HFFc6 (cell line): ENCODE results near the gene CDC42EP2. TPM values are rescaled to one million over a fixed set of nuclear protein-coding genes. Genes with fewer than 3 reads are reported as not detected.

Experiments
- DNase-seq: peaks from one replicate; pipeline ENCODE4 v3.0.0-alpha.2; 2018
- H3K27ac Mint-ChIP-seq: 2 replicates; pipeline ENCODE4 v1.8.0; 2020; ENCODE audit warnings: mild to moderate bottlenecking, mixed read lengths
- H3K27me3 Mint-ChIP-seq: 2 replicates; pipeline ENCODE4 v1.8.0; 2021; ENCODE audit warnings: mild to moderate bottlenecking, moderate library complexity, mixed read lengths; ENCODE audit not compliant: insufficient read depth
- H3K36me3 Mint-ChIP-seq: 2 replicates; pipeline ENCODE4 v1.8.0; 2021; ENCODE audit warnings: low read depth, mixed read lengths
- H3K4me1 Mint-ChIP-seq: 2 replicates; pipeline ENCODE4 v1.8.0; 2020; ENCODE audit warnings: low read depth, mixed read lengths
- H3K4me3 Mint-ChIP-seq: 2 replicates; pipeline ENCODE4 v1.8.0; 2020; ENCODE audit warnings: mild to moderate bottlenecking, moderate library complexity, mixed read lengths
- H3K9me3 Mint-ChIP-seq: 2 replicates; pipeline ENCODE4 v1.8.0; 2020; ENCODE audit warnings: mild to moderate bottlenecking, mixed read lengths
- CTCF ChIP-seq: fragments of 200-600 bp; sonication (generic); IDR thresholded peaks from 2 replicates; pipeline ENCODE4 v1.5.0; 2021; ENCODE audit warnings: antibody characterized with exemption, mild to moderate bottlenecking
- total RNA-seq, 6 experiments: library from RNA; stranded (reverse); fragmentation: NEBNext Ultra II Directional; extraction: Animal tissue kit (Norgen Biotek cat#: 25700); gene quantifications; 2 replicates in 1 of 6; 3 replicates in 5 of 6; pipeline ENCODE4 v1.2.3, GENCODE V29; 2021

Gene CDC42EP2
- total RNA-seq, 6 experiments from 2014 or later: 19.0 to 35.3 (median 22.6) TPM

GRCh38 chr11:65304613-65305012 is 10.1 kb upstream of the CDC42EP2 start:
- Mint-ChIP-seq H3K9me3 (no peaks in the 10 kb centered on the region), H3K36me3 (0 out of 2 replicates have a peak, but pooled peaks cover 7% of the 10 kb centered on the region), H3K4me3 (no peak overlapping the region), H3K27ac (no peak overlapping the region), H3K27me3 (no peaks in the 10 kb centered on the region), H3K4me1 (peaks cover 29% of the 10 kb centered on the region)
- no peak for DNase-seq
- no peak for TF ChIP-seq CTCF

- TF ChIP-seq CTCF: no peak
- Mint-ChIP-seq H3K4me1 (peaks cover 34% of the 10 kb centered on the region), H3K27ac (no peak overlapping the region; the same call in 1 of the 2 replicates), H3K36me3 (0 out of 2 replicates have a peak, but pooled peaks cover 7% of the 10 kb centered on the region), H3K4me3 (no peak overlapping the region), H3K27me3 (no peaks in the 10 kb centered on the region), H3K9me3 (no peaks in the 10 kb centered on the region)
- DNase-seq: no peak
Observed at GRCh38 chr11:65305501-65306268, 9.0 kb upstream of the CDC42EP2 start.

GRCh38 chr11:65307298-65308229 is 7.1 kb upstream of the CDC42EP2 start:
- Mint-ChIP-seq H3K9me3 (no peaks in the 10 kb centered on the region), H3K4me1 (peaks cover 36% of the 10 kb centered on the region), H3K27ac (no peak overlapping the region), H3K27me3 (no peaks in the 10 kb centered on the region), H3K4me3 (no peak overlapping the region), H3K36me3 (0 out of 2 replicates have a peak, but pooled peaks cover 7% of the 10 kb centered on the region)
- DNase-seq: no peak
- TF ChIP-seq CTCF: no peak

GRCh38 chr11:65308281-65308891 is 6.3 kb upstream of the CDC42EP2 start:
- Mint-ChIP-seq H3K9me3 (no peaks in the 10 kb centered on the region), H3K27ac (no peak overlapping the region), H3K27me3 (no peaks in the 10 kb centered on the region; the same call in 1 of the 2 replicates), H3K4me1 (peaks cover 38% of the 10 kb centered on the region), H3K36me3 (0 out of 2 replicates have a peak, but pooled peaks cover 7% of the 10 kb centered on the region), H3K4me3 (no peak overlapping the region)
- TF ChIP-seq CTCF: no peak
- no peak for DNase-seq

- Mint-ChIP-seq H3K27me3 (no peaks in the 10 kb centered on the region; the same call in 1 of the 2 replicates), H3K4me3 (no peak overlapping the region), H3K36me3 (0 out of 2 replicates have a peak, but pooled peaks cover 4% of the 10 kb centered on the region), H3K27ac (no peak overlapping the region), H3K4me1 (peaks cover 44% of the 10 kb centered on the region), H3K9me3 (no peaks in the 10 kb centered on the region)
- TF ChIP-seq CTCF: no peak
- DNase-seq: no peak
Observed at GRCh38 chr11:65309006-65309405, 5.7 kb upstream of the CDC42EP2 start.
